Activated CD4-positive, alpha-beta T cell treated with anti-CD3 and anti-CD28 coated beads, Interleukin-2, amount 50 U/mL, for 16 hours (primary cell): ENCODE data around the gene ACACB.

Experiments
- DNase-seq: peaks from one replicate; pipeline ENCODE4 v3.0.0-alpha.2; 2020

The ACACB gene

GRCh38 chr12:109261087-109261486, 144.7 kb downstream of the ACACB start:
- DNase-seq: no peak

GRCh38 chr12:109261939-109262338, 145.6 kb downstream of the ACACB start:
- no peak for DNase-seq

GRCh38 chr12:109263439-109263838, 147.1 kb downstream of the ACACB start:
- DNase-seq: no peak

- peak; percentile 49 for DNase-seq
Observed at GRCh38 chr12:109264095-109264942, 147.9 kb downstream of the ACACB start.

- DNase-seq: no peak
Observed at GRCh38 chr12:109264943-109265650, 148.7 kb downstream of the ACACB start.

- no peak for DNase-seq
Observed at GRCh38 chr12:109266106-109266879, 149.9 kb downstream of the ACACB start.

- no peak for DNase-seq
Observed at GRCh38 chr12:109267361-109267760, 151.0 kb downstream of the ACACB start.

- DNase-seq: no peak
Observed at GRCh38 chr12:109268896-109269295, 152.5 kb downstream of the ACACB start.

GRCh38 chr12:109269428-109269827, 153.0 kb downstream of the ACACB start:
- DNase-seq: no peak

- no peak for DNase-seq
Observed at GRCh38 chr12:109270494-109270893, 154.1 kb downstream of the ACACB start.

GRCh38 chr12:109271418-109271817, 155.0 kb downstream of the ACACB start:
- DNase-seq: no peak

- no peak for DNase-seq
Observed at GRCh38 chr12:109273354-109273753, 157.0 kb downstream of the ACACB start.

GRCh38 chr12:109274381-109274780, 158.0 kb downstream of the ACACB start:
- no peak for DNase-seq

GRCh38 chr12:109275173-109275572, 158.8 kb downstream of the ACACB start:
- DNase-seq: no peak

GRCh38 chr12:109276160-109276559, 159.8 kb downstream of the ACACB start:
- DNase-seq: no peak

GRCh38 chr12:109277255-109277898, 161.0 kb downstream of the ACACB start:
- no peak for DNase-seq

- DNase-seq: no peak
Observed at GRCh38 chr12:109277899-109278762, 161.7 kb downstream of the ACACB start.

- DNase-seq: no peak
Observed at GRCh38 chr12:109278912-109279311, 162.5 kb downstream of the ACACB start.

GRCh38 chr12:109279525-109279924, 163.1 kb downstream of the ACACB start:
- no peak for DNase-seq

- no peak for DNase-seq
Observed at GRCh38 chr12:109281452-109281851, 165.1 kb downstream of the ACACB start.

- DNase-seq: no peak
Observed at GRCh38 chr12:109284392-109284791, 168.0 kb downstream of the ACACB start.

GRCh38 chr12:109286252-109286651, 169.9 kb downstream of the ACACB start:
- DNase-seq: no peak
